ENCODE measurements around the gene NQO1.

- TF ChIP-seq CTCF (IDR thresholded peaks at IDR 0.05; ENCODE audit: low read length) (no peak), EZH2 (IDR thresholded peaks at IDR 0.05; ENCODE audit: borderline replicate concordance, low read length) (no peak)
Measured at GRCh38 chr16:69773260-69773947, 47.0 kb upstream of the NQO1 start.
